Lower leg skin (tissue), 4 donors: ENCODE measurements around the gene PRMT9. TPM values are rescaled to one million over a fixed set of nuclear protein-coding genes. Genes with fewer than 3 reads are reported as not detected.

Source experiments
- DNase-seq, 2 donors: peaks; one replicate each; pipeline ENCODE4 v3.0.0-alpha.2; 2019; ENCODE audit warnings: low spot score in 2 of 2
- H3K4me3 ChIP-seq: fragments of 200-600 bp; sonication (generic); 2 replicates; pipeline ENCODE4 v1.5.1; 2017; ENCODE audit warnings: mild to moderate bottlenecking, low read depth; ENCODE audit not compliant: poor library complexity, severe bottlenecking
- POLR2A ChIP-seq, 2 donors: fragments of 450-650 bp; IDR thresholded peaks; one replicate each; pipeline ENCODE4 v1.6.1; 2016 to 2017; ENCODE audit warnings: antibody characterized with exemption in 2 of 2, mild to moderate bottlenecking in 1 of 2, moderate library complexity in 1 of 2
- WGBS, 2 donors: methylation state at CpG; one replicate each; pipeline ENCODE4 v1.1.5; 2018; 5-methylcytosine and 5-hydroxymethylcytosine counted together
- intact Hi-C: fragments of 100-400 bp; cut with DNase I; formaldehyde crosslinking; loops from one replicate; pipeline ENCODE4 v1.15.0; 2023; ENCODE audit warnings: low total_unique reads
- total RNA-seq, 4 donors: library from RNA; depleted of rRNA; stranded (reverse); fragments of >200 nt; gene quantifications; one replicate each; pipeline ENCODE4 v1.1.0, GENCODE V29; 2016
- TF ChIP-seq, protein P1 (sequence below), 3 donors: fragments of 450-650 bp; IDR thresholded peaks; one replicate each; pipeline ENCODE4 v1.5.1; 2016; ENCODE audit warnings: antibody characterized with exemption in 3 of 3, mild to moderate bottlenecking in 3 of 3, moderate library complexity in 2 of 3

PRMT9 gene
- total RNA-seq, 4 donors from 2014 or later, result 7.6 to 10.3 (median 9.1) TPM

GRCh38 chr4:147727476-147728028 lies 43.6 kb upstream of the PRMT9 start:
- DNase-seq, result no peak
- intact Hi-C loops, result no loop called here
- no peak for TF ChIP-seq POLR2A (IDR thresholded peaks at IDR 0.05)
- TF ChIP-seq, protein P1, sequence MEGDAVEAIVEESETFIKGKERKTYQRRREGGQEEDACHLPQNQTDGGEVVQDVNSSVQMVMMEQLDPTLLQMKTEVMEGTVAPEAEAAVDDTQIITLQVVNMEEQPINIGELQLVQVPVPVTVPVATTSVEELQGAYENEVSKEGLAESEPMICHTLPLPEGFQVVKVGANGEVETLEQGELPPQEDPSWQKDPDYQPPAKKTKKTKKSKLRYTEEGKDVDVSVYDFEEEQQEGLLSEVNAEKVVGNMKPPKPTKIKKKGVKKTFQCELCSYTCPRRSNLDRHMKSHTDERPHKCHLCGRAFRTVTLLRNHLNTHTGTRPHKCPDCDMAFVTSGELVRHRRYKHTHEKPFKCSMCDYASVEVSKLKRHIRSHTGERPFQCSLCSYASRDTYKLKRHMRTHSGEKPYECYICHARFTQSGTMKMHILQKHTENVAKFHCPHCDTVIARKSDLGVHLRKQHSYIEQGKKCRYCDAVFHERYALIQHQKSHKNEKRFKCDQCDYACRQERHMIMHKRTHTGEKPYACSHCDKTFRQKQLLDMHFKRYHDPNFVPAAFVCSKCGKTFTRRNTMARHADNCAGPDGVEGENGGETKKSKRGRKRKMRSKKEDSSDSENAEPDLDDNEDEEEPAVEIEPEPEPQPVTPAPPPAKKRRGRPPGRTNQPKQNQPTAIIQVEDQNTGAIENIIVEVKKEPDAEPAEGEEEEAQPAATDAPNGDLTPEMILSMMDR (IDR thresholded peaks at IDR 0.05), result no peak
- H3K4me3 ChIP-seq, result no peak overlapping the region
- 92 to 96% methylated on average over 2 of the region's 2 CpGs for WGBS, 2 donors

DNA sequence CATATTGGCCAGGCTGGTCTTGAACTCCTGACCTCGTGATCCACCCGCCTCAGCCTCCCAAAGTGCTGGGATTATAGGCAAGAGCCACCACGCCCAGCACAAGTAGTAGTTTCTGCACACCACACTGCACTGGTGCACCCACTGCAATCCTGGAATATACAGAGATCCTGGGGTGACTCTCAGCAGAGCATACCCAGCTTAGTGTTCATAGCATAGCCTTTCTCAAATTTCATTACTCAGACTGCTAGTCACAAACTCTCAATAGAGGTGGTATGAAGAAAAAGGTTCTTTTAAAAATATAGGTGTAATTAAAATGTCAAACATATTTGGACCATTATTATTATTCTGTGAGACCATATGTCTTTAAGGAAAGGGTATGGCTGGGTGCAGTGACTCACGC lies 41.7 kb upstream of the PRMT9 start:
- intact Hi-C loops, result no loop called here
- TF ChIP-seq, protein P1 (IDR thresholded peaks at IDR 0.05), result no peak
- TF ChIP-seq POLR2A (IDR thresholded peaks at IDR 0.05), result no peak
- H3K4me3 ChIP-seq, result no peak overlapping the region
- WGBS, 2 donors, result 85 to 91% methylated on average over 4 of the region's 4 CpGs
- no peak for DNase-seq

GRCh38 chr4:147724468-147725201 lies 40.7 kb upstream of the PRMT9 start:
- intact Hi-C loops, result no loop called here
- no peak for DNase-seq
- TF ChIP-seq POLR2A (IDR thresholded peaks at IDR 0.05), result no peak
- TF ChIP-seq, protein P1 (IDR thresholded peaks at IDR 0.05), result no peak
- H3K4me3 ChIP-seq, result no peak overlapping the region
- WGBS, 2 donors, result 89 to 94% methylated on average over 13 of the region's 13 CpGs

- intact Hi-C loops, result no loop called here
- no peak for TF ChIP-seq POLR2A (IDR thresholded peaks at IDR 0.05)
- TF ChIP-seq, protein P1 (IDR thresholded peaks at IDR 0.05), result no peak
- WGBS, 2 donors, result 51 to 55% methylated on average over 5 of the region's 5 CpGs
- H3K4me3 ChIP-seq, result no peak overlapping the region
- DNase-seq, result peak in 1 of 2 donors; percentile 46
Observed at GRCh38 chr4:147723326-147723725, 39.4 kb upstream of the PRMT9 start.

GRCh38 chr4:147717878-147718277 lies 33.9 kb upstream of the PRMT9 start:
- 72 to 95% methylated on average over 1 of the region's 1 CpG for WGBS, 2 donors
- no peak overlapping the region for H3K4me3 ChIP-seq
- DNase-seq, result no peak
- intact Hi-C loops, result no loop called here
- no peak for TF ChIP-seq POLR2A (IDR thresholded peaks at IDR 0.05)
- TF ChIP-seq, protein P1 (IDR thresholded peaks at IDR 0.05), result no peak
